RCC 7860 (cell line): ENCODE measurements around the gene ZC3HAV1.
"Not testable (repeated sequence)": the region's sequence is repeated elsewhere in the genome, so short reads cannot be mapped to it uniquely, and the experiment has no call there.

Source experiments
- DNase-seq: peaks from one replicate; pipeline ENCODE4 v3.0.0-alpha.2; 2015; ENCODE audit warnings: low spot score
- FAIRE-seq: peaks from 2 replicates; lab custom pipeline; 2012; peaks lifted over from hg19 to GRCh38; lab: Jason Lieb, UNC

Gene ZC3HAV1

GRCh38 chr7:139088268-139088667 is 21.3 kb downstream of the ZC3HAV1 start:
- no peak for FAIRE-seq
- DNase-seq = no peak

- FAIRE-seq = no peak
Measured at GRCh38 chr7:139087212-139087611, 22.3 kb downstream of the ZC3HAV1 start.

GRCh38 chr7:139086454-139086853 is 23.1 kb downstream of the ZC3HAV1 start:
- FAIRE-seq = no peak
- DNase-seq = no peak

More at GRCh38 chr7:139087212-139087611, 22.3 kb downstream of the ZC3HAV1 start:
- DNase-seq = no peak

DNA sequence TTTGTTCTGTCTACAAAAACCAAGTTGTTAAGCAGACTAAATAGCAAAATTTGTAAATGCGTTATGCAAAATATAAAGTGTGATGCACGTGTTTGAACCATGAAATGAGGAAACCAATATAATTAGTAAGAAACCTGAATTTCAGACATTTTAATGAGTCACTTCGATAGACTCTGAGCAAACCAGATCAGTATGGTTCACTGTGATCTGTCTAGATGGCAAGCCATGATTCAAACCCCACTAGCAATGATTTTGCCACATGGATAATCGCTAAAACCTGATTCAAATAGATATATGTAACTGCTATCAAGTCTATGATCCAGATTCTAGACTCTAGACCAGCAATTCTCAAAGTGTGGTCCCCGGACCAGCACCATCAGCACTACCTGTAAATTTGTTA is 24.8 kb downstream of the ZC3HAV1 start:
- DNase-seq (no peak), FAIRE-seq (no peak)

GRCh38 chr7:139081584-139081983 is 27.9 kb downstream of the ZC3HAV1 start:
- no peak for DNase-seq
- no peak for FAIRE-seq

DNA sequence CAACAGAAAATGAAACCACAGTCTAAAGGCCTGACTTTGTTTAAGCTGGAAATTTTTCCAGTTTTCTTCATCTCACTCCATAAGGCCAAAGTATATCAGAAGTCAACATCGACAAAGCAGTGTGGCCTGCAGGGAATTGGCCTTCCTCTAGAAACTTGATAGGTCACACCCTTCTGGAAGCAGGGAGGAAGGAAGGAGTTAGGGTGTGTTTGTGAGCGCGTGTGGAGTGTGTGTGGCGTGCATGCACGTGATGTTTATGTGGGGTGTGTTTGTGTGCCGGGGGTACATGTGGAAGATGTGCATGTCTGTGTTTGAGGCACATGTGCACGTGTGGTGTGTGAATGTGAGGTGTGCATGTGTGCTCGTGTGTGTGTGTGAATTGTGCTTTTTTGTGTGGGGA is 28.6 kb downstream of the ZC3HAV1 start:
- no peak for FAIRE-seq
- DNase-seq = no peak

GRCh38 chr7:139079861-139080260 is 29.7 kb downstream of the ZC3HAV1 start:
- FAIRE-seq (no peak), DNase-seq (no peak)

- DNase-seq = no peak
- no peak for FAIRE-seq
Measured at GRCh38 chr7:139078911-139079310, 30.6 kb downstream of the ZC3HAV1 start.

DNA sequence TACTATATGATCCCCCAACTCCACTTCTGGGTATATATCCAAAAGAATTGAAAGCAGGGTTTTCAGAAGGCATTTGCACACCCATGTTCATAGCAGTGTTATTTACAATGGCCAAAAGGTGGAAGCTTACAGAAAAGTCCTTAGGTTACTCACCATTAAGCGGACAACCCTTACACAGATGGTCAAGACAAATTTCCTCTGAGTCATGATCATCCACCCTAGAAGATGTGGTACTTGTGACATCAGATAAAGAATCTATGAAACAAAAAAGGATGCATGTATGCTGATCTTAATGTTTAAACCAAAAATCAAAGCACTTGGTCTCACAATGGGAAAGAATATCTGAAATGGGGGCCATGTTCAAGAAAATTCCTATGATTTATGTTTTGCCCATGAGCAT is 31.1 kb downstream of the ZC3HAV1 start:
- DNase-seq (peak; percentile 26), FAIRE-seq (no peak)

DNA sequence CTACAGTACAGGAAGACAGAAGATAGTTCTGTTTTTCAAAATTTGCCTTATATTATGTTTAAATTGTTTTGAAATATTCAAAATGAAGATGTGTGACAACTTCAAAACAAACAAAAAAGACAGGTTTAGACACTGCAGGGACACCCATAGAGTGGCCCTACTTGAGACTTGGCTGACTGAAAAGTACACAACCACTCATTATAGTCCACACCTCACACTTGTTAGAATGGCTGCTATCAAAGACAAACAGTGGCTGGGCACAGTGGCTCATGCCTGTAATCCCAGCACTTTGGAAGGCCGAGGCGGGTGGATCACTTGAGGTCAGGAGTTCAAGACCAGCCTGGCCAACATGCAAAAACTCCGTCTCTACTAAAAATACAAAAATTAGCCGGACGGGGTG is 31.8 kb downstream of the ZC3HAV1 start:
- not testable (repeated sequence) for DNase-seq, FAIRE-seq

- FAIRE-seq = no peak
- DNase-seq = no peak
Measured at GRCh38 chr7:139075871-139076686, 33.4 kb downstream of the ZC3HAV1 start.

DNA sequence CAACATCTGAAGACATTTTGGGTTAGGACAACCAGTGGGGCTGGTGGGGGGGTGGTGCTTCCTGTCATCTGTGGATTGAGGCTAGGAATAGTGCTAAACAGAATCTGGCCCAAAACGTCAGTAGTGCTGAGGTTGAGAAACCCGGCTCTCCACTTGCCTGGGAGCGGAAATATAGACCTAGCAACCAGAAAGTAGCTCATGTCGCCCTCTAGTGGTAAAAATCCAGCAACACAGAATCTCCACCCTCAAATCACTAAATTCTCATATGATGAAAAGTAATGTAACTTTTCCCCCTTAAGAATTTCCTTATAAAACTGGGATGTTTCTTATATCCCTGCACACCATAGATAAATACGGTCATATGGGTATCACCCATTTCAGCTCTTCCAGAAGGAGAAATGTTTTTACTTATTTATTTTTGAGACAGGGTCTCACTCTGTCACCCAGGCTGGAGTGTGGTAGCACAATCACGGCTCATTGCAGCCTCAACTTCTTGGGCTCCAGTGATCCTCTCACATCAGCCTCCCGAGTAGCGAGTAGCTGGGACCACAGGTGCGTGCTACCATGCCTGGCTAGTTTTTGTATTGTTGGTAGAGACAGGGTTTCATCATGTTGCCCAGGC is 34.4 kb downstream of the ZC3HAV1 start:
- FAIRE-seq (peak; percentile 86), DNase-seq (peak; percentile 72)

- no peak for FAIRE-seq
- DNase-seq = no peak
Measured at GRCh38 chr7:139072796-139073195, 36.7 kb downstream of the ZC3HAV1 start.

DNA sequence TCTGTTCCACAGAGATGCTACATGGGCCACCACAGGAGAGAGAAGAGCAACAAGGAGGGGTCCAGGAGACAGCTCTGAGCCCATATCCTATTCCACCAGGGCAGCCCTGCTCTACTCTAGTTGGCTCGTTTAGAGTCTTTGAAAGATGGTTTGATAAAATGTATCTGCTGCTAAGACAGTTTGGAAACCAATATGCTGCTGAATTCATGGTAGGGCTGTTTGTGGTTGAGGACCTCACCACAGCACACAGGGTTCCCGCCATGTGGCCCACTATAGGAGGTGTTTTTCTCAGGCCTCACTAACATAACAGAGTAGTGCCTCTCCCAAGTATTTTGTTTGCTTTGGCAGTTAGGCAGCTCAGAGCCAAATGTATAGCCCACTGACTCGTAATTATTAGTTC is 37.8 kb downstream of the ZC3HAV1 start:
- DNase-seq (no peak), FAIRE-seq (no peak)

- FAIRE-seq (no peak), DNase-seq (no peak)
Measured at GRCh38 chr7:139068544-139069399, 40.7 kb downstream of the ZC3HAV1 start.

- no peak for DNase-seq
- no peak for FAIRE-seq
Measured at GRCh38 chr7:139066315-139066714, 43.2 kb downstream of the ZC3HAV1 start.

DNA sequence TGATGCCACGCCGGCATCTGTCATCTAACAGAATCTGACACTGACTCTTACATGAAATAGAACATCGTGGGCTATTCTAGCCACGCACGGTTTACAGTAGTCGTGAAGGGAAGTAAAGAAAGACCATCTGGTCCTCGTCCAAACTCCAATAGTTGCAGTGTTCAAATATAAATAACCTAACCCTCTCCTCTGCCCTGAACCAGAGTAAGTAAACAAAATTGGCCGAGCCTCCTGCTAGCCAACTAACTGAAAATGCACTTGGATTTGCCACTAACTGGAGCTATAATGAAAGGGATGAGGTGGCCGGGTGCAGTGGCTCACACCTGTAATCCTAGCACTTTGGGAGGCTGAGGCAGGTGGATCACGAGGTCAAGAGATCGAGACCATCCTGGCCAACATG is 44.2 kb downstream of the ZC3HAV1 start:
- FAIRE-seq (no peak), DNase-seq (no peak)

DNA sequence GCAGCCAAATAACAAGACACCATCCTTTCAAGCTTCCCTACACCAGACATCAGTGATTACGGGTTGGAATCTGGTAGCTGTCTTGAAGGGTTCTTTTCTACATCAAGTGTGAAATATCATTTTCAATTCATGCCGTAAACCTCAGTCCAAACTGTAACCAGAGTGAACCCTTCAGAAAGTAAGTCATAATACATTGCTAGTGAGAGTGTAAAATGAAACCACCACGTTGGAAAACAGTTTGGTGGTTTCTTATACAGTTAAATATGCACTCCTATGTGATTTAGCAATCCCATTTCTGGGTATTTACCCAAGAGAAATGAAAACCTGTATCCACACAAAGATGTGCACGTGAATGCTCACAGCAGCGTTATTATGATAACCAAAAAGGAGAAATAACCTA is 48.1 kb downstream of the ZC3HAV1 start:
- no peak for DNase-seq
- no peak for FAIRE-seq

GRCh38 chr7:139060695-139061237 is 48.8 kb downstream of the ZC3HAV1 start:
- DNase-seq (no peak), FAIRE-seq (no peak)

DNA sequence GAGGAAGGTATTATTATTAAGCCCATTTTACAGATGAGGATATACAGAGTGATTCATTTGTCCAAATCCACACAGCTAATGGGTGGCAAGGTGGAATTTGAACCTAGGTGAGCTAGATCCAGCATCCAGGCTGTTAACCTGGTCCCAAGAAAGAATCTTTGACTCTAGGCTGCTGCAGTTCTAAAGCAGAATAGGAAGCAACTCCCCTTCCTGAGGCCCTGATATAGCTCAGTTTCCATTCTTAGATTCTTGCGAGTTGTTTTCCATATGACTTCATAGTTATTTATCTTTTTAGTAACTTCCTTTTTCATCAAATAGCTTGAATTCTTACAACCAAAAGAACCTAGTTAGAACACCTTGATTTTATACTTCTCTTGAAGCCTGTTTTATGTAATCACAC is 49.6 kb downstream of the ZC3HAV1 start:
- FAIRE-seq (no peak), DNase-seq (no peak)

GRCh38 chr7:139058943-139059342 is 50.6 kb downstream of the ZC3HAV1 start:
- DNase-seq (no peak), FAIRE-seq (no peak)
